Panc1 (cell line): Measurements from ENCODE around the gene HAUS5. TPM values are rescaled to one million over a fixed set of nuclear protein-coding genes. Genes with fewer than 3 reads are reported as not detected.
"Not testable (repeated sequence)": the region's sequence is repeated elsewhere in the genome, so short reads cannot be mapped to it uniquely, and the experiment has no call there.

Experiments used
- ATAC-seq: fragments of 200-7000 bp; cut with Tn5 transposase; 2 replicates; pipeline ENCODE4 v1.9.1; 2020; ENCODE audit warnings: mild to moderate bottlenecking, moderate library complexity
- BruUV-seq: library from RNA; stranded (reverse); fragments of 400-500 nt; replicated peaks from 2 replicates; lab custom pipeline; 2021; lab: Mats Ljungman, UMichigan
- CTCF ChIA-PET: fragments of 300-600 bp; sonication (Branson Sonifier 250); formaldehyde crosslinking; loops from one replicate; lab custom pipeline; 2022; ENCODE audit warnings: antibody characterized with exemption; lab: Charles Lee
- POLR2A ChIA-PET: fragments of 300-600 bp; sonication (Branson Sonifier 250); formaldehyde crosslinking; loops from one replicate; lab custom pipeline; 2022; ENCODE audit warnings: antibody characterized with exemption; lab: Charles Lee
- DNase-seq: peaks from one replicate; pipeline ENCODE4 v3.0.0-alpha.2; 2010; ENCODE audit warnings: low read depth, low spot score
- H3K27ac ChIP-seq: 2 replicates; pipeline ENCODE4 v1.5.1; 2011; ENCODE audit warnings: mild to moderate bottlenecking, low read length, inconsistent platforms
- H3K27me3 ChIP-seq: fragments of 200-500 bp; sonication (Bioruptor generic); 2 replicates; pipeline ENCODE4 v1.6.0; 2014; ENCODE audit warnings: low read length, inconsistent platforms; ENCODE audit not compliant: control insufficient read depth, insufficient read depth
- H3K36me3 ChIP-seq: fragments of 200-500 bp; sonication (Bioruptor generic); 2 replicates; pipeline ENCODE4 v1.5.1; 2014; ENCODE audit warnings: inconsistent platforms, mild to moderate bottlenecking, low read length, moderate library complexity; ENCODE audit not compliant: control insufficient read depth, insufficient read depth
- H3K4me1 ChIP-seq: 2 replicates; pipeline ENCODE4 v1.5.1; 2011; ENCODE audit warnings: inconsistent platforms, mild to moderate bottlenecking, low read length, moderate library complexity; ENCODE audit not compliant: control insufficient read depth, insufficient read depth
- H3K4me3 ChIP-seq, 2 experiments: 2 replicates each; pipeline ENCODE4 v1.5.1; 2011 to 2012; ENCODE audit warnings: low read depth in 2 of 2, low read length in 2 of 2, mild to moderate bottlenecking in 2 of 2, inconsistent platforms in 1 of 2, moderate library complexity in 1 of 2
- H3K9me3 ChIP-seq: fragments of 200-500 bp; sonication (Bioruptor generic); 2 replicates; pipeline ENCODE4 v1.5.1; 2014; ENCODE audit warnings: low read depth, mild to moderate bottlenecking, inconsistent platforms, low read length, moderate library complexity; ENCODE audit not compliant: control insufficient read depth, insufficient read depth
- CTCF ChIP-seq: fragments of 450-650 bp; IDR thresholded peaks from 2 replicates; pipeline ENCODE4 v1.5.1; 2017; ENCODE audit warnings: mild to moderate bottlenecking
- POLR2AphosphoS5 ChIP-seq: IDR thresholded peaks from 2 replicates; pipeline ENCODE4 v1.6.1; 2012; ENCODE audit warnings: mild to moderate bottlenecking, low read depth, low read length, moderate library complexity
- SIN3A ChIP-seq: IDR thresholded peaks from 2 replicates; pipeline ENCODE4 v1.6.1; 2012; ENCODE audit warnings: low read depth, mild to moderate bottlenecking, low read length, moderate library complexity, borderline replicate concordance; ENCODE audit not compliant: insufficient read depth
- TCF7L2 ChIP-seq: IDR thresholded peaks from 2 replicates; pipeline ENCODE4 v1.6.1; 2011; ENCODE audit warnings: mild to moderate bottlenecking, low read depth, low read length, inconsistent platforms
- in situ Hi-C: cut with HindIII; loops from 2 replicates; pipeline ENCODE4 v1.10.0; 2016; ENCODE audit warnings: low sequenced_read_pairs, low pct_unique_long_range_greater_than_20kb
- intact Hi-C: fragments of 100-400 bp; cut with micrococcal nuclease; formaldehyde crosslinking; loops from one replicate; pipeline ENCODE4 v1.10.0; 2022; ENCODE audit not compliant: unreplicated experiment
- total RNA-seq: library from RNA; stranded (reverse); gene quantifications from one replicate; pipeline ENCODE4 v1.2.1, GENCODE V29; 2021; ENCODE audit not compliant: unreplicated experiment
- TF ChIP-seq, protein P1 (sequence below), 2 experiments: IDR thresholded peaks; 2 replicates each; pipeline ENCODE4 v1.6.1; 2011 to 2012; ENCODE audit warnings: low read depth in 2 of 2, control low read depth in 1 of 2, low read length in 1 of 2, mild to moderate bottlenecking in 1 of 2, moderate library complexity in 1 of 2; ENCODE audit not compliant: insufficient read depth in 1 of 2

Gene HAUS5
- total RNA-seq, 1 experiment from 2014 or later = 23.2 TPM

DNA sequence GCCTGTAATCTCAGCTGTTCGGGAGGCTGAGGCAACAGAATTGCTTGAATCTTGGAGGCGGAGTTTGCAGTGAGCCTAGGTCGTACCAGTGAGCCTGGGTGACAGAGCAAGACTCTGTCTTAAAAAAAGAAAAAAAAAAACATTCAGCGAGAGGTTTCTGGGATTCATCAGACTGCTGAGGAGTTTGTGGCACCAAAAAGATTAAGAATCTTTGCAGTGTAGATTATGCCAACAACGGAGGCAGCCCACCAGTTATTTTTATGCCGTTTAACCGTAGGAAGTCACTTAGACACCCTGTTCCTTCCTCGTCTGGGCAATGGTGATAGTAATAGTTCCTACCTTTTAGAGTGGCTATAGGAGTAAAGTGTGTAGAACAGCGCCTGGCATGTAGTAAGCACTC is 38.0 kb downstream of the HAUS5 start:
- no peak for ATAC-seq
- Histone ChIP-seq H3K4me3 (no peak overlapping the region), H3K27me3 (no peaks in the 10 kb centered on the region), H3K36me3 (peaks cover 15% of the 10 kb centered on the region), H3K4me1 (0 out of 2 replicates have a peak, but pooled peaks cover 6% of the 10 kb centered on the region), H3K27ac (no peak overlapping the region), H3K9me3 (no peaks in the 10 kb centered on the region)
- BruUV-seq = no TSS peak
- POLR2A ChIA-PET = no interaction called here
- in situ Hi-C loops (no loop called here), intact Hi-C loops (no loop called here)
- no peak for DNase-seq
- CTCF ChIA-PET = no interaction called here
- TF ChIP-seq POLR2AphosphoS5 = no peak
- no peak for TF ChIP-seq CTCF
- TF ChIP-seq, protein P1, sequence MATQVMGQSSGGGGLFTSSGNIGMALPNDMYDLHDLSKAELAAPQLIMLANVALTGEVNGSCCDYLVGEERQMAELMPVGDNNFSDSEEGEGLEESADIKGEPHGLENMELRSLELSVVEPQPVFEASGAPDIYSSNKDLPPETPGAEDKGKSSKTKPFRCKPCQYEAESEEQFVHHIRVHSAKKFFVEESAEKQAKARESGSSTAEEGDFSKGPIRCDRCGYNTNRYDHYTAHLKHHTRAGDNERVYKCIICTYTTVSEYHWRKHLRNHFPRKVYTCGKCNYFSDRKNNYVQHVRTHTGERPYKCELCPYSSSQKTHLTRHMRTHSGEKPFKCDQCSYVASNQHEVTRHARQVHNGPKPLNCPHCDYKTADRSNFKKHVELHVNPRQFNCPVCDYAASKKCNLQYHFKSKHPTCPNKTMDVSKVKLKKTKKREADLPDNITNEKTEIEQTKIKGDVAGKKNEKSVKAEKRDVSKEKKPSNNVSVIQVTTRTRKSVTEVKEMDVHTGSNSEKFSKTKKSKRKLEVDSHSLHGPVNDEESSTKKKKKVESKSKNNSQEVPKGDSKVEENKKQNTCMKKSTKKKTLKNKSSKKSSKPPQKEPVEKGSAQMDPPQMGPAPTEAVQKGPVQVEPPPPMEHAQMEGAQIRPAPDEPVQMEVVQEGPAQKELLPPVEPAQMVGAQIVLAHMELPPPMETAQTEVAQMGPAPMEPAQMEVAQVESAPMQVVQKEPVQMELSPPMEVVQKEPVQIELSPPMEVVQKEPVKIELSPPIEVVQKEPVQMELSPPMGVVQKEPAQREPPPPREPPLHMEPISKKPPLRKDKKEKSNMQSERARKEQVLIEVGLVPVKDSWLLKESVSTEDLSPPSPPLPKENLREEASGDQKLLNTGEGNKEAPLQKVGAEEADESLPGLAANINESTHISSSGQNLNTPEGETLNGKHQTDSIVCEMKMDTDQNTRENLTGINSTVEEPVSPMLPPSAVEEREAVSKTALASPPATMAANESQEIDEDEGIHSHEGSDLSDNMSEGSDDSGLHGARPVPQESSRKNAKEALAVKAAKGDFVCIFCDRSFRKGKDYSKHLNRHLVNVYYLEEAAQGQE (IDR thresholded peaks at IDR 0.05; ENCODE audit: insufficient read depth in 1 of 2, low read depth in 2 of 2, low read length in 1 of 2) = no peak
- no peak for TF ChIP-seq SIN3A
- no peak for TF ChIP-seq TCF7L2

DNA sequence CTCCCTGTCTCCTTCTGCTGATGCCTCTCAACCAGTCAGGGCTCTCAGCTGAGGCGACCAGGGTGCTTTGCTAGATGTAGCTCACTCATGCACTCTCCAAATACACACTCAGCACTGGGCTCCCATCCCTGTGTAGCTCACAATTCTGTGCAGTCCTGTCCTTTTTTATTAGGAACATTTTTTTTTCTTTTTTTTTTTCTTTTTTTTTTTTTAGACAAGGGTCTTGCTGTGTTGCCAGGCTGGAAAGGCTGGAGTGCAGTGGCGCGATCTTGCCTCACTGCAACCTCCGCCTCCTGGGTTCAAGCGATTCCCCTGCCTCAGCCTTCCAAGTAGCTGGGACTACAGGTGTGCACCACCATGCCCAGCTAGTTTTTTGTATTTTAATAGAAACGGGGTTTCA is 42.3 kb downstream of the HAUS5 start:
- in situ Hi-C loops, H3K9me3 ChIP-seq, DNase-seq, BruUV-seq, H3K4me1 ChIP-seq, intact Hi-C loops, H3K4me3 ChIP-seq, ATAC-seq, H3K27ac ChIP-seq, H3K27me3 ChIP-seq: not testable (repeated sequence)
- ChIA-PET CTCF (interaction anchor here (0.6 kb wide), 1 partner anchor 144 kb away, joined by 3 read pairs; no protein-coding TSS in a partner anchor), POLR2A (interaction anchor here (0.6 to 0.7 kb wide), 2 partner anchors 43 to 97 kb away, joined by 3 to 4 read pairs; no protein-coding TSS in a partner anchor)
- peaks cover 24% of the 10 kb centered on the region for H3K36me3 ChIP-seq

DNA sequence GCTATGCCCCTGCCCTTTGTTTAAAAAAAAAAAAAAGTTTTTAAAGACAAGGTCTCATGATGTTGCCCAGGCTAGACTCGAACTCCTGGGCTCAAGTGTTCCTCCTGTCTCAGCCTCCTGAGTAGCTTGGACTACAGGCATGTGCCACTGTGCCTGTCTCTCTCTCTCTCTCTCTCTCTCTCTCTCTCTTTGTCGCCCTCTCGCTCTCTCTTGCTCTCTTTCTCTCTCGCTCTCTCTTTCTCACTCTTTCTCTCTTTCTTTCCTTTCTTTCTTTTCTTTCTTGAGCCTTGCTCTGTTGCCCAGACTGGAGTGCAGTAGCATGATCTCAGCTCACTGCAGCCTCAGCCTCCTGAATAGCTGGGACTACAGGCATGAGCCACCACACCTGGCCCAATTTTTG is 43.1 kb downstream of the HAUS5 start:
- peaks cover 24% of the 10 kb centered on the region for H3K36me3 ChIP-seq
- H3K4me1 ChIP-seq = no peaks in the 10 kb centered on the region
- ChIA-PET CTCF (interaction anchor here (0.5 kb wide), 1 partner anchor 90 kb away, joined by 4 read pairs; the partner anchor contains the start of genes PSENEN and U2AF1L4), POLR2A (interaction anchor here (0.6 to 0.7 kb wide), 4 partner anchors 7 to 681 kb away, joined by 3 to 9 read pairs (median 6); no protein-coding TSS in a partner anchor)
- no peaks in the 10 kb centered on the region for H3K9me3 ChIP-seq
- intact Hi-C loops (no loop called here), in situ Hi-C loops (no loop called here)
- H3K27ac ChIP-seq = no peak overlapping the region
- no peak for ATAC-seq
- H3K27me3 ChIP-seq = no peaks in the 10 kb centered on the region
- TF ChIP-seq SIN3A (no peak), TCF7L2 (no peak), CTCF (no peak), POLR2AphosphoS5 (no peak)
- TF ChIP-seq, protein P1 (IDR thresholded peaks at IDR 0.05; ENCODE audit: insufficient read depth in 1 of 2, low read depth in 2 of 2, low read length in 1 of 2) = no peak
- DNase-seq = no peak
- H3K4me3 ChIP-seq = no peak overlapping the region
- BruUV-seq = no TSS peak
